GM12801 (cell line): ENCODE data around the gene SATB1.

ENCODE experiments used
- CTCF ChIP-seq: IDR thresholded peaks from one replicate; pipeline ENCODE4 v1.5.1; 2011; ENCODE audit warnings: control low read depth; ENCODE audit not compliant: insufficient read length; ENCODE audit errors: extremely low read depth

The SATB1 gene

GRCh38 chr3:18346097-18346496 is 79.0 kb downstream of the SATB1 start:
- TF ChIP-seq CTCF: no peak

GRCh38 chr3:18345015-18345367 is 80.1 kb downstream of the SATB1 start:
- TF ChIP-seq CTCF: no peak

- TF ChIP-seq CTCF: no peak
Observed at GRCh38 chr3:18344306-18345014, 80.7 kb downstream of the SATB1 start.

GRCh38 chr3:18343809-18344208 is 81.3 kb downstream of the SATB1 start:
- no peak for TF ChIP-seq CTCF

GRCh38 chr3:18338827-18339514 is 86.2 kb downstream of the SATB1 start:
- no peak for TF ChIP-seq CTCF

- TF ChIP-seq CTCF: no peak
Observed at GRCh38 chr3:18337231-18337630, 87.9 kb downstream of the SATB1 start.

- no peak for TF ChIP-seq CTCF
Observed at GRCh38 chr3:18334837-18335601, 90.1 kb downstream of the SATB1 start.
